BJ (cell line): ENCODE measurements around the gene ARL15. TPM values are rescaled to one million over a fixed set of nuclear protein-coding genes. Genes with fewer than 3 reads are reported as not detected.

Experiments
- CTCF ChIA-PET: fragments of 350-600 bp; formaldehyde crosslinking; extraction: SDS; loops from one replicate; lab custom pipeline; 2021; ENCODE audit warnings: antibody characterized with exemption, inconsistent platforms; lab: Yijun Ruan, JAX
- POLR2A ChIA-PET: fragments of 300-600 bp; sonication (Branson Sonifier 250); formaldehyde crosslinking; extraction: SDS; loops from one replicate; lab custom pipeline; 2021; ENCODE audit warnings: antibody characterized with exemption; lab: Charles Lee
- DNase-seq: peaks from one replicate; pipeline ENCODE4 v3.0.0-alpha.2; 2011; ENCODE audit warnings: low read depth
- H3K27me3 ChIP-seq: 2 replicates; pipeline ENCODE4 v1.6.0; 2011; ENCODE audit warnings: low read length; ENCODE audit not compliant: control insufficient read depth, insufficient read depth
- H3K36me3 ChIP-seq: 2 replicates; pipeline ENCODE4 v1.5.1; 2011; ENCODE audit warnings: low read length; ENCODE audit not compliant: control insufficient read depth, insufficient read depth
- H3K4me3 ChIP-seq: 2 replicates; pipeline ENCODE4 v1.5.1; 2011; ENCODE audit warnings: low read depth, mild to moderate bottlenecking, control low read depth, low read length
- CTCF ChIP-seq: IDR thresholded peaks from 2 replicates; pipeline ENCODE4 v1.5.1; 2011; ENCODE audit warnings: low read depth, mild to moderate bottlenecking, control low read depth, inconsistent platforms, low read length, moderate library complexity; ENCODE audit not compliant: insufficient read depth
- polyA plus RNA-seq: library from polyadenylated mRNA; depleted of rRNA; stranded (reverse); fragments of >200 nt; gene quantifications from 2 replicates; pipeline ENCODE4 v1.2.3, GENCODE V29; 2011

ARL15 gene
- polyA plus RNA-seq, 1 experiment = 11.9 TPM

DNA sequence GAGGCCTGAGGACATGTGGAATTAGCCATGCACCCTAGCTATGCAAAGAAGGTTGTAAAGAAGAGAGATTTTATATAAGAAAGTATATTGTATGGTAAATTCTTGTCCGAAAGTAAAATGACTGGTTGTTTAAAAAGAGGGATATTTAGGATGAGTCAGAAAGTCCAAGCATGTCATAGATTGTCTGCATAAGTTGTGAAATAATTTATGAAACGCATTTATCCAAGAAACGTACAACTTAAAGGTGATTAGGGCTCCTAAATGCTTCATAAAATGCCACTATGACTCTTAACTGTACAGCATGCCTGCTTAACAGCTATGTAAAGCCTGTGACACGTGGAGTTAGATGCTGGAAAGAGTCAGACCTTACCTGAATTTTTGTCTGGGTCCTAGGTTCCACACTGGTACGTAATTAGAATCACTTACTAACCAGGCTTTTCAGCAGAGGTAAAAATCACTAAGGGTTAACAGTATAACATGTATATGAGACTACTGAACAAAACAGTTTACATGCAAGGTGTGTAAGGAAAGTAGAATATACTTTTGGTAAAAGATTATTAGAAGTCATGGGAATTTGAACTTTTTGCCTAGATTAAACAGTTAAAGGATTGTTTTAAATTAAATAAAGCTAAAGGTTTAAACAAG lies 37.0 kb upstream of the ARL15 start:
- POLR2A ChIA-PET = no interaction called here
- no peak for TF ChIP-seq CTCF
- no peak for DNase-seq
- CTCF ChIA-PET = interaction anchor here (0.6 to 1.3 kb wide), 3 partner anchors 8 to 36 kb away, joined by 3 read pairs; no protein-coding TSS in a partner anchor
- Histone ChIP-seq H3K27me3 (no peaks in the 10 kb centered on the region), H3K4me3 (no peak overlapping the region), H3K36me3 (no peaks in the 10 kb centered on the region)

DNA sequence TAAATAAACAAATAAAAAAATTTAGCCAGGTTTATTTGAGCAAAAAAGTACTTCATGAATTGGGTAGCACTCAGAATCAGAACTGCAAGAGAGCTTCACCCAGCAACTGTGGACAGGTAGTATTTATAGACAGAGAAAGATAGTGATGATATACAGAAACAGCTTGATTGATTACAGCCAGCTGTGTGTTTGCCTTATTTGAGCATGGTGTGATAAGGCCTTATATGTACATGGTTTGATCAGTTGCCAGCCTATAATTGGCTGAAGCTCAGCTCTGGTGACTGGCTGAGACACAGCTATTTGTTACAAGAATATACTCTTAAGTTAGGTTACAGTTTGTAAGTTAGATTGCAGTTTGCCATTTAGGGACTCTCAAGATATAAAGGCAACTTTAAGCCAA lies 34.3 kb upstream of the ARL15 start:
- Histone ChIP-seq H3K4me3 (no peak overlapping the region), H3K27me3 (no peaks in the 10 kb centered on the region), H3K36me3 (no peaks in the 10 kb centered on the region)
- ChIA-PET CTCF (interaction anchor here (1.2 to 1.4 kb wide), 3 partner anchors 23 to 110 kb away, joined by 4 to 5 read pairs (median 4); no protein-coding TSS in a partner anchor), POLR2A (no interaction called here)
- TF ChIP-seq CTCF = no peak
- DNase-seq = no peak

GRCh38 chr5:54341971-54342370 lies 31.6 kb upstream of the ARL15 start:
- H3K36me3 ChIP-seq = no peaks in the 10 kb centered on the region
- no peak for DNase-seq
- ChIA-PET CTCF (no interaction called here), POLR2A (no interaction called here)
- no peak for TF ChIP-seq CTCF
- H3K4me3 ChIP-seq = no peak overlapping the region
- no peaks in the 10 kb centered on the region for H3K27me3 ChIP-seq

- H3K4me3 ChIP-seq = no peak overlapping the region
- no peak for TF ChIP-seq CTCF
- POLR2A ChIA-PET = no interaction called here
- CTCF ChIA-PET = no interaction called here
- no peaks in the 10 kb centered on the region for H3K27me3 ChIP-seq
- DNase-seq = no peak
- H3K36me3 ChIP-seq = no peaks in the 10 kb centered on the region
Measured at GRCh38 chr5:54337523-54337922, 27.1 kb upstream of the ARL15 start.

DNA sequence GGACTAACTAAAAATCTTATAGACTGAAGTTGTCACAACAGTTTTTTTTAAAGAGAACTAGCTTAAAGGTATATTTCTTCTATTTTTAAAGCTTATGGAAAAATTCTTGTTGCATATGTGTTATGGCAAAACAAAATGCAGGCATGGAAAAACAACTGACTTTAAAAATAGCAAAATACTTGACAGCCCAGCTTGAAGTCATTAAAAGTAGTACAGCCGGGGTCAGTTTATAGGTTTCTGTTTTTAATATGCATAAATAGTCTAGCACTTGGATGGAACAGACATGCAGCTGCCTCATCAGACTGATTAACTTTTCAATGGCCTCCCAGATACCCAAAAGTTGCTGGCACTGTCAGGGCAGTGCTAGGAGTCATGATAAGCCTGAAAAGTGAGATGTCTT lies 22.3 kb upstream of the ARL15 start:
- CTCF ChIA-PET = interaction anchor here (0.6 to 0.8 kb wide), 2 partner anchors 79 to 570 kb away, joined by 3 read pairs; no protein-coding TSS in a partner anchor

More for the DNA sequence above, 22.3 kb upstream of the ARL15 start:
- Histone ChIP-seq H3K4me3 (no peak overlapping the region), H3K27me3 (no peaks in the 10 kb centered on the region), H3K36me3 (no peaks in the 10 kb centered on the region)
- DNase-seq = no peak
- no peak for TF ChIP-seq CTCF
- POLR2A ChIA-PET = no interaction called here
